ENCODE measurements around the gene SLC2A14.
"Not testable (repeated sequence)": the region's sequence is repeated elsewhere in the genome, so short reads cannot be mapped to it uniquely, and the experiment has no call there.

Gene SLC2A14

DNA sequence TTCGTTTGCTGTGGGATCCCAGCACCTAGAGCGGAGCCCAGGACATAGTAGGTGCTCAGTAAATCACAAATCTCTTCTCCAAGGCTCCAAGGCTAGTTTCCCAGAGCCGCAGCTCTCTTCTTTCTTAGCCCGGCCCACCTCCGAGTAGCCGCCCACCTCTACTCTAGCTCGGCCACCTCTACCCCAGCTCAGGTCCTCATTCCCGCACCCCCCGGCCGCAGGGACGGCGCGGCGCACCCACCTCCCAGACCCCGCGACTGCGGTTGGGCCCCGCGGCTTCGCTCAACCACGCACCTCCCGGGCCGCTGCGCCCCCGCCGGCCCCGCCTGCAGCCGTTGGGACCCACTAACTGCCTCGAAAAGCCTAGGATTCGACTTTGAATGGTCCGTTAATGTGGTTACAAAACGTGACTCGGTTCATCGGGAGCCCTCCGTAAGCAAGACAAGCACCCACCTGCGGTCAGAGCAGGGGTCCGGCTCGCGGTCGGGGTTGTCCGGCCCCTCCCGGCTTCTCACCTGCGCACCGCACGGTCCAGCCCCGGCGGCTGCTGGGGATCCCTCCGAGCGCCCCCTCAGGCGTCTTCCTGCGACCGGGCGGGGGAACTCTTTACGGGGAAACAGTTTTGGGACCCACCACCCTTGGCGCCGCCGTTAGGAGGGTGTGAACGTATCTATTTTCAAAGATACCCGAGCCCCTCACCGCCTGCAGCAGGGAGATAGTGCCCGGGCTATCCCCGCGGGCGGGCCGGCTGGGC, at the start of gene SLC2A14:
SLC2A14 (minus strand) TSS at position 350 of the 754 bp plus-strand sequence. CDS start 3,035 bp downstream, outside the sequence.
- H3K36me3 ChIP-seq (ENCODE audit: control insufficient read depth in 2 of 2, insufficient read depth in 2 of 2, low read length in 2 of 2), result no peaks in the 10 kb centered on the region
- H3K4me3 ChIP-seq (ENCODE audit: low read length in 2 of 2), result no peak within 1 kb of the TSS
- H3K9me3 ChIP-seq (ENCODE audit: control insufficient read depth in 2 of 2, low read length in 2 of 2), result no peaks in the 10 kb centered on the region
- H3K9ac ChIP-seq (ENCODE audit: low read length in 2 of 2), result no peak within 1 kb of the TSS
- no peaks in the 10 kb centered on the region for H3K4me1 ChIP-seq (ENCODE audit: control insufficient read depth, insufficient read depth, low read length)
- H3K27me3 ChIP-seq (ENCODE audit: control insufficient read depth in 1 of 2, insufficient read depth in 2 of 2, low read length in 2 of 2), result peaks cover 17 to 22% of the 10 kb centered on the region in 2 donors
- H3K27ac ChIP-seq (ENCODE audit: low read length), result no peak within 1 kb of the TSS

DNA sequence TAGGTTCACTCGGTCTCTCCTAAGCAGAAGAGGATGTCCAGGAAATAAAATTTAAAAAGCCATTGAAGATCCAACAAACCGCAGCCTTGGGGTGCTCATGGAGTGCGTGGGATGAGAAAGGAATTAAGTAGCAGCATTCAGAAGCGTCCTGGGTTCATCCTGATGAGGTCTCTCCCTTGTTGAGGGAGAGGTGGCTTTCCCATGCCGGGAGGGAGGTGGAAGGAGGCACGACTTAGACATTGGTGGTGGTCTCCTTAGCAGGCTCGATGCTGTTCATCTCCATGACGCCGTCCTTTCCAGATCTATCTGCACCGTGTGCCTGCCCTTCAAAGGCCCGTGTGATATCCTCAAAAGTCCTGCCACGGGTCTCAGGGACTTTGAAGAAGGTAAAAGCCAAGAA, 48.5 kb upstream of the SLC2A14 start:
- H3K4me3 ChIP-seq (ENCODE audit: low read length in 2 of 2); H3K27ac ChIP-seq (ENCODE audit: low read length); H3K9ac ChIP-seq (ENCODE audit: low read length in 2 of 2); H3K4me1 ChIP-seq (ENCODE audit: control insufficient read depth, insufficient read depth, low read length); H3K9me3 ChIP-seq (ENCODE audit: control insufficient read depth in 2 of 2, low read length in 2 of 2); H3K27me3 ChIP-seq (ENCODE audit: control insufficient read depth in 1 of 2, insufficient read depth in 2 of 2, low read length in 2 of 2): not testable (repeated sequence)
- peaks cover 15 to 17% of the 10 kb centered on the region in 2 donors for H3K36me3 ChIP-seq (ENCODE audit: control insufficient read depth in 2 of 2, insufficient read depth in 2 of 2, low read length in 2 of 2)

DNA sequence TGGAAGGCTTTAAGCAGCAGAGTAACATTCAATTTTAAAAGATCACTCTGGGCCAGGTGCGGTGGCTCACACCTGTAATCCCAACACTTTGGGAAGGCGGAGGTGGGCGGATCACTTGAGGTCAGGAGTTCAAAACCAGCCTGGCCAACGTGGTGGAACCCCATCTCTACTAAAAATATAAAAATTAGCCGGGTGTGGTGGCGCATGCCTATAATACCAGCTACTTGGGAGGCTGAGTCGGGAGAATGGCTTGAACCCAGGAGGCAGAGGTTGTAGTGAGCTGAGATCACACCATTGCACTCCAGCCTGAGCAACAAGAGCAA, 45.5 kb upstream of the SLC2A14 start:
- not testable (repeated sequence) for H3K9ac ChIP-seq (ENCODE audit: low read length in 2 of 2); H3K4me1 ChIP-seq (ENCODE audit: control insufficient read depth, insufficient read depth, low read length); H3K27me3 ChIP-seq (ENCODE audit: control insufficient read depth in 1 of 2, insufficient read depth in 2 of 2, low read length in 2 of 2); H3K9me3 ChIP-seq (ENCODE audit: control insufficient read depth in 2 of 2, low read length in 2 of 2); H3K36me3 ChIP-seq (ENCODE audit: control insufficient read depth in 2 of 2, insufficient read depth in 2 of 2, low read length in 2 of 2); H3K4me3 ChIP-seq (ENCODE audit: low read length in 2 of 2); H3K27ac ChIP-seq (ENCODE audit: low read length)

DNA sequence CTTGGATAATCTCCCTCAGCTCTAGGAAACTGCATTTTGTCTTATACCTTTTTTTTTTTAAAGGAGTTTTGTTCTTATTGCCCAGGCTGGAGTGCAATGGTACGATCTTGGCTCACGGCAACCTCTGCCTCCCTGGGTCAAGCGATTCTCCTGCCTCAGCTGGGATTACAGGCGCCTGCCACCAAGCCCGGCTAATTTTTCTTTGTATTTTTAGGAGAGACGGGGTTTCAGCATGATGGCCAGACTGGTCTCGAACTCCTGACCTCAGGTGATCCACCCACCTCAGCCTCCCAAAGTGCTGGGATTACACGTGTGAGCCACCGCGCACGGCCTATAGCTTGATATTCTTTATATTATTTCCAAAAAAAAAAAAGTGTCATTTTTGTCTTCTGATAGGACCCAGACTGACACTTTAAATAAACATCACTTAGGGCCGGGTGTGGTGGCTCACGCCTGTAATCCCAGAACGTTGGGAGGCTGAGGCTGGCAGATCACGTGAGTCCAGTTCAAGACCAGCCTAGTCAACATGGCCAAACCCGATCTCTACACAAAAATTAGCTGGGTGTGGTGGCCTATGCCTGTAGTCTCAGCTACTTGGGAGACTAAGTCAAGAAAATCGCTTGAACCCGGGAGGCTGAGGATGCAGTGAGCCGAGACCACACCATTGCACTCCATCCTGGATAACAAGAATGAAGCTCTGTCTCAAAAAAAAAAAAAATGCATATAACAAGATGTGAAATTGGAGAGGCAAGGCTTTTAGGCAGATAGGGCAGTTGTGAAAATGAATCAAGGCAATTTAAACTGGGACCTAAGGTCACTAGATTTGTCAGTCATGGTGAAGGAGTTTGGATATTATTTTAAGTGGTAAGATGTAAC, 44.9 kb upstream of the SLC2A14 start:
- H3K27ac ChIP-seq (ENCODE audit: low read length), result no peak overlapping the region
- no peaks in the 10 kb centered on the region for H3K4me1 ChIP-seq (ENCODE audit: control insufficient read depth, insufficient read depth, low read length)
- peaks cover 0 to 3% of the 10 kb centered on the region in 2 donors for H3K27me3 ChIP-seq (ENCODE audit: control insufficient read depth in 1 of 2, insufficient read depth in 2 of 2, low read length in 2 of 2)
- H3K9ac ChIP-seq (ENCODE audit: low read length in 2 of 2), result no peak overlapping the region
- no peaks in the 10 kb centered on the region for H3K9me3 ChIP-seq (ENCODE audit: control insufficient read depth in 2 of 2, low read length in 2 of 2)
- H3K4me3 ChIP-seq (ENCODE audit: low read length in 2 of 2), result no peak overlapping the region
- peaks cover 4 to 7% of the 10 kb centered on the region in 2 donors for H3K36me3 ChIP-seq (ENCODE audit: control insufficient read depth in 2 of 2, insufficient read depth in 2 of 2, low read length in 2 of 2)

DNA sequence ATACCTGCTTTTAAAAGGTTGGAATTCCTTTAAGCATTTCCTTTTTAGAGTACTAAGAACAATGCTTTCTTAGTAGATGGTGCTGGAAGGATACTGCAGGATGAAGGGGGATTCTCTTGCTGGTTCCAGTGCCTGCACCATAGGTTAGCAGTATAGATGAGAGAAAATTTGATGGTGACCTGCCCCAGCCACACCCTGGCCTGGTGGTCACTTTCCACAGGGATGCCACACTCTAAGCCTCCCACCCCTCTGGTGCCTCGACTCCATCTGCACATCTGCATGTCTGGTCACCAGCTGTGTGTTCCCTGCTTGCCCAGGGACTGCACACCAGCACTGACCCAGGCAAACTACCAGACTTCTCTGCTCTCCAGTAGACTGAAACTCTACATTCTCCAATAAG, 44.2 kb upstream of the SLC2A14 start:
- Histone ChIP-seq H3K9ac (ENCODE audit: low read length in 2 of 2) (no peak overlapping the region), H3K27ac (ENCODE audit: low read length) (no peak overlapping the region), H3K4me1 (ENCODE audit: control insufficient read depth, insufficient read depth, low read length) (no peaks in the 10 kb centered on the region), H3K27me3 (ENCODE audit: control insufficient read depth in 1 of 2, insufficient read depth in 2 of 2, low read length in 2 of 2) (peaks cover 0 to 3% of the 10 kb centered on the region in 2 donors), H3K4me3 (ENCODE audit: low read length in 2 of 2) (no peak overlapping the region), H3K36me3 (ENCODE audit: control insufficient read depth in 2 of 2, insufficient read depth in 2 of 2, low read length in 2 of 2) (peaks cover 0 to 4% of the 10 kb centered on the region in 2 donors), H3K9me3 (ENCODE audit: control insufficient read depth in 2 of 2, low read length in 2 of 2) (no peaks in the 10 kb centered on the region)

DNA sequence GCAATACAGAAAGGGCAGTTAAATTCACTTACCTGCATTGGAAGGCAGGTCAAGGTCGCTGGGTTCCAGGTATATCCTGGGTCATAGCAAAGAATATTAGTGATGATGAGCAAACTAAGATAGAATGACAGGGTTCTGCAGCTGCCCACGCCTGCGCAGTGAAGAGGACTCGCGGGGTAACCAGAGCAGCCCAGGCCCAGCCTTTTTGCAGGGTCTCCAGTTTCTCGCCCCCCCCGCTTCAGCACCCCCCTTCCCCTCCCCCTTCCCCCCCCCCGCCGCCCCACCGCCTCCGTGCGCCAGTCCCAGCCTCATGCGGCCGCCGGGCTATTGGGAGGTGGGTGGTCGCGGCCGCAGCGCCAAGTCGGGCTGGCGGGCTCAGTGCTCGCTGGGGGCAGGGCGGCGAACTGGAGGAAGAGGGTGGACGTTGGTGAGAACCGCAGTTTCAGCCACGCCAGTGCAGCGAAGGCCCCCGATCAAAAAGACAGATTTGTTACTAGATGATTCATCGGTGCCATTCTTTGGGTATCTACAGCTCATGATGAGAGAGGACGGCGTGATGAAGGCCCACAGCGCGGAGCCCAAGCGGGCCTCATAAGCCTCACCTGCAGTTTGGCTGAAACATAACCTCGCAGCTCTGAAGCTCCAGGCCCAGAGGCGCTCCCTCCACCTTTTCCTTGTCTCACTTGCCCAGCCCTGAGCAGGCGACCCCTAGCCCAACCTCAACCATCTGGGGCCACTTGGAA, 43.1 kb upstream of the SLC2A14 start:
- Histone ChIP-seq H3K27ac (ENCODE audit: low read length) (no peak overlapping the region), H3K4me1 (ENCODE audit: control insufficient read depth, insufficient read depth, low read length) (no peaks in the 10 kb centered on the region), H3K27me3 (ENCODE audit: control insufficient read depth in 1 of 2, insufficient read depth in 2 of 2, low read length in 2 of 2) (peaks cover 0 to 3% of the 10 kb centered on the region in 2 donors)

DNA sequence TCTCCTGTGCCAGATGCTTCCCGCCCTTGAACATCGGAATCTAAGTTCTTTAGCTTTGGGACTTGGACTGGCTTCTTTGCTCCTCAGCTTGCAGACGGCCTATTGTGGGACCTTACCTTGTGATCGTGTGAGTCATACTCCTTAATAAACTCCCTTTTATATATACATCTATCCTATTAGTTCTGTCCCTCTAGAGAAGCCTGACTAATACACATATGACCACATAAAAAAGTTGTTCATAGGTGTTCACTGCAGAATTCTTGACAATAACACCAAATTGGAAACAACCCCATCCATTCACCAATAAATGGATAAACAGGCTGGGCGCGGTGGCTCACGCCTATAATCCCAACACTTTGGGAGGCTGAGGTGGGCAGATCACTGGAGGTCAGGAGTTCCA, 37.4 kb upstream of the SLC2A14 start:
- not testable (repeated sequence) for H3K36me3 ChIP-seq (ENCODE audit: control insufficient read depth in 2 of 2, insufficient read depth in 2 of 2, low read length in 2 of 2); H3K9ac ChIP-seq (ENCODE audit: low read length in 2 of 2); H3K4me1 ChIP-seq (ENCODE audit: control insufficient read depth, insufficient read depth, low read length); H3K27me3 ChIP-seq (ENCODE audit: control insufficient read depth in 1 of 2, insufficient read depth in 2 of 2, low read length in 2 of 2); H3K4me3 ChIP-seq (ENCODE audit: low read length in 2 of 2); H3K9me3 ChIP-seq (ENCODE audit: control insufficient read depth in 2 of 2, low read length in 2 of 2); H3K27ac ChIP-seq (ENCODE audit: low read length)

More for the DNA sequence above, 43.1 kb upstream of the SLC2A14 start:
- Histone ChIP-seq H3K4me3 (ENCODE audit: low read length in 2 of 2) (no peak overlapping the region), H3K36me3 (ENCODE audit: control insufficient read depth in 2 of 2, insufficient read depth in 2 of 2, low read length in 2 of 2) (no peaks in the 10 kb centered on the region), H3K9me3 (ENCODE audit: control insufficient read depth in 2 of 2, low read length in 2 of 2) (no peaks in the 10 kb centered on the region), H3K9ac (ENCODE audit: low read length in 2 of 2) (no peak overlapping the region)

DNA sequence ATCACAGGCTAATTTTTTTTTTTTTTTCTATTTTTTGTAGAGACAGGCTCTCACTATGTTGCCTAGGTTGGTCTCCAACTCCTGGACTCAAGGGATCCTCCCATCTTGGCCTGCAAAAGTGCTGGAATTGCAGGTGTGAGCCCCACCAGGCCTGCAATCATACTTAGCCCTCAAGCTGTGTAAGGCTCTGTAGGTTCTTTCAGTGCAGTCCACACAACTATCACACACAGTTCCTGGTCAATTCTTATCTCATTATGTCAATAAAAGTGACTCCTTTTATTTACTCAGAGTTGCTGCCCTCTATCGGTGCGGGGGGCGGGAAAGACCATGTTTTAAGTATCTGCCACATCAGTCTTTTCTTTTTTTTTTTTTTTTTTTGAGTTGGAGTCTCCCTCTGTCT, 34.3 kb upstream of the SLC2A14 start:
- H3K36me3 ChIP-seq (ENCODE audit: control insufficient read depth in 2 of 2, insufficient read depth in 2 of 2, low read length in 2 of 2), result no peaks in the 10 kb centered on the region
- no peak overlapping the region for H3K27ac ChIP-seq (ENCODE audit: low read length)
- H3K9ac ChIP-seq (ENCODE audit: low read length in 2 of 2), result no peak overlapping the region
- no peaks in the 10 kb centered on the region for H3K9me3 ChIP-seq (ENCODE audit: control insufficient read depth in 2 of 2, low read length in 2 of 2)
- H3K27me3 ChIP-seq (ENCODE audit: control insufficient read depth in 1 of 2, insufficient read depth in 2 of 2, low read length in 2 of 2), result no peaks in the 10 kb centered on the region
- no peaks in the 10 kb centered on the region for H3K4me1 ChIP-seq (ENCODE audit: control insufficient read depth, insufficient read depth, low read length)
- no peak overlapping the region for H3K4me3 ChIP-seq (ENCODE audit: low read length in 2 of 2)

DNA sequence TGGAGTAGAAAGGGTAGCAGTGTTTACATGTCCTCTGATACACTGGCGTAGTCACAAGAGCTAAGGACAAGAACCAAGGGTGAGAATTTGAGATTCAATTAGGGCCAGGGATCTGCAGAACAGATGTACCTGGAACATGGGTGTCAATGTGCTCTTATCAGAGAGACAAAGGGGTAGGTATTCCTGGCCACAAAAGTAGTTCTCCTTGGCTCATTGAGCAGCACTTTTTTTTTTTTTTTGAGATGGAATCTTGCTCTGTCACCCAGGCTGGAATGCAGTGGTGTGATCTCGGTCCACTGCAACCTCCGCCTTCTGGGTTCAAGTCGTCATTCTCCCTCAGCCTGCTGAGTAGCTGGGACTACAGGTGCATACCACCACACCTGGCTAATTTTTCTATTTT, 33.6 kb upstream of the SLC2A14 start:
- H3K9me3 ChIP-seq (ENCODE audit: control insufficient read depth in 2 of 2, low read length in 2 of 2); H3K4me1 ChIP-seq (ENCODE audit: control insufficient read depth, insufficient read depth, low read length); H3K9ac ChIP-seq (ENCODE audit: low read length in 2 of 2); H3K36me3 ChIP-seq (ENCODE audit: control insufficient read depth in 2 of 2, insufficient read depth in 2 of 2, low read length in 2 of 2); H3K4me3 ChIP-seq (ENCODE audit: low read length in 2 of 2); H3K27ac ChIP-seq (ENCODE audit: low read length); H3K27me3 ChIP-seq (ENCODE audit: control insufficient read depth in 1 of 2, insufficient read depth in 2 of 2, low read length in 2 of 2): not testable (repeated sequence)

DNA sequence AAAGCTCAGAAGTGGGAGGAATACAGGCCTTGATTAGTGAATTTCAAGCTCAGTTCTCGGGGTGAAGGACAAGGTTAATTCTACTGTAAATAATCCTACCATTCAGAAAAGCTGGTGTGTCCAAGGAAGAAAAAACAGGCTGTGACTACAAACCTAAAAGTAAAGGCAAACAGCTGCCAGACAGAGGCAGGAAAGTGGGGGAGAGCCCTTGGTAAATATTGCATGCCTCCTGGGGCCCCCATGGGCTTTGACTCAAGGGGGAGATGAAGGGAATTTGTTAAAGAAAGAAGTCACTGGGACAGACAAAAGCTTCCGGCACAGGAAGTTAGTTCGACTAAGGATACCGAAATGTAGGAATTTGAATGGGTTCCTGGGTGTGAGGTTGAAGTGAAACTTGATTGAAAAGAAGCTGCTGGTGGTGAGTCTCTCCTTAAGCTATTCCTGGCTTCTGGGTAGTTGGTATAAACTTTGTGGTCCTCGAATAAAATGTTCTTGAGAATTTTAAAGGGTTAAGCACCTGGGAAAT, 32.9 kb upstream of the SLC2A14 start:
- not testable (repeated sequence) for H3K36me3 ChIP-seq (ENCODE audit: control insufficient read depth in 2 of 2, insufficient read depth in 2 of 2, low read length in 2 of 2); H3K27ac ChIP-seq (ENCODE audit: low read length); H3K4me3 ChIP-seq (ENCODE audit: low read length in 2 of 2); H3K4me1 ChIP-seq (ENCODE audit: control insufficient read depth, insufficient read depth, low read length); H3K9ac ChIP-seq (ENCODE audit: low read length in 2 of 2); H3K9me3 ChIP-seq (ENCODE audit: control insufficient read depth in 2 of 2, low read length in 2 of 2); H3K27me3 ChIP-seq (ENCODE audit: control insufficient read depth in 1 of 2, insufficient read depth in 2 of 2, low read length in 2 of 2)

Measured in stomach smooth muscle (tissue), 2 donors.